ENCODE data around the gene EPM2A. TPM values are rescaled to one million over a fixed set of nuclear protein-coding genes. Genes with fewer than 3 reads are reported as not detected.

Gene EPM2A
- total RNA-seq, 1 donor from 2014 or later, result 9.6 TPM

GRCh38 chr6:145755682-145756081 is 20.4 kb upstream of the EPM2A start:
- no peak for TF ChIP-seq EZH2 (IDR thresholded peaks at IDR 0.05)
- no peak for TF ChIP-seq EZH2phosphoT487 (IDR thresholded peaks at IDR 0.05)
- no peak for TF ChIP-seq CTCF (IDR thresholded peaks at IDR 0.05)
- Histone ChIP-seq H3K9ac (no peak overlapping the region), H3K36me3 (no peaks in the 10 kb centered on the region), H3K4me2 (no peak overlapping the region), H3K4me3 (no peak overlapping the region), H3K27me3 (no peaks in the 10 kb centered on the region), H3K79me2 (ENCODE audit: low read depth) (no peaks in the 10 kb centered on the region), H3K27ac (no peak overlapping the region), H4K20me1 (ENCODE audit: low read depth) (no peaks in the 10 kb centered on the region), H3F3A (ENCODE audit: low read depth) (no peaks in the 10 kb centered on the region), H3K4me1 (no peaks in the 10 kb centered on the region), H3K9me3 (ENCODE audit: low read depth) (no peaks in the 10 kb centered on the region), H2AFZ (replicated peaks) (no peak overlapping the region)
- Mint-ChIP-seq H3K4me1 (peaks cover 11% of the 10 kb centered on the region), H3K9me3 (no peaks in the 10 kb centered on the region), H3K4me3 (no peak overlapping the region), H3K27me3 (ENCODE audit: insufficient read depth, low read depth) (no peaks in the 10 kb centered on the region), H3K36me3 (no peaks in the 10 kb centered on the region), H3K27ac (no peak overlapping the region)
- DNase-seq (ENCODE audit: low spot score), result no peak

DNA sequence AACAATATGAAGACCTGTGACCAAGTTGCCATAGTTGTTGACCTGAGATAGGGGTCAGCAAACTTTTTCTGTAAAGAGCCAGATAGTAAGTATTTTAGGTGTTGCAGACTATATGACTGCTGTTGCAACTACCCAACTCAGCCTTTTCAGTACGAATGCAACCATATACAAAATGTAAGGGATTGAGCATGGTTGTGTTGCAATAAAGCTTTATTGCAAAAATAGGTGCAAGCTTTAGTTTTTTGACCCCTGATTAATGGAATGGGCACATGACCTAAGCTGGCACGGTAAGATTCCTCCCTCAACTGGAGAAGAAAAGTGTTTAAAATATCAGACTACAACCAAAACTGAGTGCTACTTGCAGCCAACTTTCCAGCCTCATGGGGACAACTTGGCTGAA is 17.3 kb upstream of the EPM2A start:
- H3K4me3 Mint-ChIP-seq, result no peak overlapping the region
- no peak overlapping the region for H3K9ac ChIP-seq
- H3K27ac Mint-ChIP-seq, result no peak overlapping the region
- no peaks in the 10 kb centered on the region for H3K9me3 ChIP-seq (ENCODE audit: low read depth)
- no peaks in the 10 kb centered on the region for H3K79me2 ChIP-seq (ENCODE audit: low read depth)
- no peak overlapping the region for H2AFZ ChIP-seq (replicated peaks)
- TF ChIP-seq CTCF (IDR thresholded peaks at IDR 0.05) (no peak), EZH2phosphoT487 (IDR thresholded peaks at IDR 0.05) (no peak), EZH2 (IDR thresholded peaks at IDR 0.05) (no peak)
- no peaks in the 10 kb centered on the region for H3K4me1 ChIP-seq
- H3K27ac ChIP-seq, result no peak overlapping the region
- no peaks in the 10 kb centered on the region for H3K36me3 ChIP-seq
- no peak for DNase-seq (ENCODE audit: low spot score)
- H3K27me3 Mint-ChIP-seq (ENCODE audit: insufficient read depth, low read depth), result no peaks in the 10 kb centered on the region
- H3K4me3 ChIP-seq, result no peak overlapping the region
- no peak overlapping the region for H3K4me2 ChIP-seq
- H3K4me1 Mint-ChIP-seq, result peaks cover 2% of the 10 kb centered on the region
- no peaks in the 10 kb centered on the region for H3K27me3 ChIP-seq
- H3K36me3 Mint-ChIP-seq, result peaks cover 2% of the 10 kb centered on the region
- H4K20me1 ChIP-seq (ENCODE audit: low read depth), result no peaks in the 10 kb centered on the region
- H3F3A ChIP-seq (ENCODE audit: low read depth), result no peaks in the 10 kb centered on the region
- H3K9me3 Mint-ChIP-seq, result peaks cover 3% of the 10 kb centered on the region

DNA sequence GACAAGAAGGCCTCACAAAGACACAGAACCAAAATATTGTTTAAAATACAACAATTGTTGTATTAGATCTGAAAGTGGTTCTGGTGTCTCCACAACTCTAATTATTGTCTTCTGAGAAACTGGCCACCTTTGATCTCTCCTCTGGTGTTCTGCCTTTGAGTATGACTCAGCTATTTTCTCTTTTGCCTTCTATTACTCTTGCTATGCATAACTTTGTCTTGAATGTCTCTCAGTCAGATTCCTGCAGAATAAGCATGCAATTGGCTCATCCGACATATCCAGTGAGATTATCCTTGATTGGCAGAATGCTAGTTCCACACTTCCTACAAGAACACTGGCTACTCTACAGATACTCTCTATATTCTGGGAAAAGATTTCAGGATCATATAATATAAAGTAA is 14.3 kb upstream of the EPM2A start:
- Histone ChIP-seq H3K4me3 (no peak overlapping the region), H3K9me3 (ENCODE audit: low read depth) (no peaks in the 10 kb centered on the region), H3K27ac (no peak overlapping the region), H3K9ac (no peak overlapping the region), H3K4me2 (no peak overlapping the region), H3K4me1 (no peaks in the 10 kb centered on the region), H2AFZ (replicated peaks) (no peak overlapping the region), H3F3A (ENCODE audit: low read depth) (no peaks in the 10 kb centered on the region), H4K20me1 (ENCODE audit: low read depth) (no peaks in the 10 kb centered on the region), H3K27me3 (no peaks in the 10 kb centered on the region), H3K36me3 (no peaks in the 10 kb centered on the region), H3K79me2 (ENCODE audit: low read depth) (no peaks in the 10 kb centered on the region)
- H3K27me3 Mint-ChIP-seq (ENCODE audit: insufficient read depth, low read depth), result no peaks in the 10 kb centered on the region
- H3K4me3 Mint-ChIP-seq, result no peak overlapping the region
- peaks cover 7% of the 10 kb centered on the region for H3K9me3 Mint-ChIP-seq
- H3K27ac Mint-ChIP-seq, result no peak overlapping the region
- DNase-seq (ENCODE audit: low spot score), result no peak
- H3K4me1 Mint-ChIP-seq, result no peaks in the 10 kb centered on the region
- peaks cover 4% of the 10 kb centered on the region for H3K36me3 Mint-ChIP-seq
- TF ChIP-seq EZH2phosphoT487 (IDR thresholded peaks at IDR 0.05) (no peak), CTCF (IDR thresholded peaks at IDR 0.05) (no peak)

- Mint-ChIP-seq H3K36me3 (peaks cover 4% of the 10 kb centered on the region), H3K4me3 (no peak overlapping the region), H3K27me3 (ENCODE audit: insufficient read depth, low read depth) (no peaks in the 10 kb centered on the region), H3K9me3 (peaks cover 13% of the 10 kb centered on the region), H3K27ac (no peak overlapping the region), H3K4me1 (no peaks in the 10 kb centered on the region)
- H3K27ac ChIP-seq, result no peak overlapping the region
- DNase-seq (ENCODE audit: low spot score), result no peak
- H3K4me1 ChIP-seq, result no peaks in the 10 kb centered on the region
- no peak overlapping the region for H2AFZ ChIP-seq (replicated peaks)
- no peaks in the 10 kb centered on the region for H3K79me2 ChIP-seq (ENCODE audit: low read depth)
- H3F3A ChIP-seq (ENCODE audit: low read depth), result no peaks in the 10 kb centered on the region
- H3K4me3 ChIP-seq, result no peak overlapping the region
- H3K4me2 ChIP-seq, result no peak overlapping the region
- no peaks in the 10 kb centered on the region for H3K27me3 ChIP-seq
- no peaks in the 10 kb centered on the region for H3K9me3 ChIP-seq (ENCODE audit: low read depth)
- no peaks in the 10 kb centered on the region for H3K36me3 ChIP-seq
- TF ChIP-seq EZH2 (IDR thresholded peaks at IDR 0.05), result no peak
- TF ChIP-seq EZH2phosphoT487 (IDR thresholded peaks at IDR 0.05), result no peak
- TF ChIP-seq CTCF (IDR thresholded peaks at IDR 0.05), result no peak
- no peaks in the 10 kb centered on the region for H4K20me1 ChIP-seq (ENCODE audit: low read depth)
- no peak overlapping the region for H3K9ac ChIP-seq
Measured at GRCh38 chr6:145745861-145746260, 10.5 kb upstream of the EPM2A start.
